ENCODE data around the gene GABRR2. TPM values are rescaled to one million over a fixed set of nuclear protein-coding genes. Genes with fewer than 3 reads are reported as not detected.

The GABRR2 gene
- total and polyA plus RNA-seq, 5 donors: 0.26 to 0.81 (median 0.38) TPM

GRCh38 chr6:89352278-89353117 is 37.4 kb upstream of the GABRR2 start, which contains the start of gene UBE2J1:
Gene UBE2J1 (minus strand): TSS chr6:89352722. CDS start chr6:89352569, 153 bp downstream.
- Histone ChIP-seq H3K4me3 (ENCODE audit: low read length) (peak within 1 kb of the TSS; percentile 87), H3K27me3 (ENCODE audit: control insufficient read depth, insufficient read depth) (no peaks in the 10 kb centered on the region), H3K4me1 (ENCODE audit: control insufficient read depth, insufficient read depth, low read length) (peaks cover 12% of the 10 kb centered on the region), H3K27ac (ENCODE audit: low read length) (peak within 1 kb of the TSS; percentile 91), H3K9me3 (ENCODE audit: control insufficient read depth, low read length) (no peaks in the 10 kb centered on the region)
- under 1% methylated on average over 102 of the region's 102 CpGs for WGBS
- ATAC-seq (peak; percentile 98), DNase-seq (peak; percentile 97 to 98 (median 98))
- intact Hi-C loops (cut with DNase I): no loop called here

- Histone ChIP-seq H3K27ac (ENCODE audit: low read length) (peak overlapping the region; percentile 91), H3K4me1 (ENCODE audit: control insufficient read depth, insufficient read depth, low read length) (peaks cover 12% of the 10 kb centered on the region), H3K4me3 (ENCODE audit: low read length) (peak overlapping the region; percentile 87), H3K9me3 (ENCODE audit: control insufficient read depth, low read length) (no peaks in the 10 kb centered on the region), H3K27me3 (ENCODE audit: control insufficient read depth, insufficient read depth) (no peaks in the 10 kb centered on the region)
- ATAC-seq: no peak
- intact Hi-C loops (cut with DNase I): no loop called here
- under 1% methylated on average over 12 of the region's 12 CpGs for WGBS
- DNase-seq: no peak
These were observed 36.7 kb upstream of the GABRR2 start for GRCh38 chr6:89351671-89352277.

- DNase-seq (no peak), ATAC-seq (peak in 1 of 2 donors; percentile 19)
- peak overlapping the region; percentile 87 for H3K4me3 ChIP-seq (ENCODE audit: low read length)
- 25% methylated on average over 4 of the region's 4 CpGs for WGBS
- peak overlapping the region; percentile 74 for H3K27ac ChIP-seq (ENCODE audit: low read length)
- H3K9me3 ChIP-seq (ENCODE audit: control insufficient read depth, low read length): no peaks in the 10 kb centered on the region
- H3K4me1 ChIP-seq (ENCODE audit: control insufficient read depth, insufficient read depth, low read length): peaks cover 14% of the 10 kb centered on the region
- intact Hi-C loops (cut with DNase I): no loop called here
- H3K27me3 ChIP-seq (ENCODE audit: control insufficient read depth, insufficient read depth): no peaks in the 10 kb centered on the region
These were observed 35.3 kb upstream of the GABRR2 start for GRCh38 chr6:89350281-89350966.

GRCh38 chr6:89348372-89348771 is 33.3 kb upstream of the GABRR2 start:
- peaks cover 14% of the 10 kb centered on the region for H3K4me1 ChIP-seq (ENCODE audit: control insufficient read depth, insufficient read depth, low read length)

GRCh38 chr6:89347825-89348224 is 32.7 kb upstream of the GABRR2 start:
- DNase-seq: no peak
- peak in 1 of 2 donors; percentile 15 for ATAC-seq
- Histone ChIP-seq H3K4me1 (ENCODE audit: control insufficient read depth, insufficient read depth, low read length) (peaks cover 14% of the 10 kb centered on the region), H3K27ac (ENCODE audit: low read length) (no peak overlapping the region), H3K4me3 (ENCODE audit: low read length) (no peak overlapping the region), H3K27me3 (ENCODE audit: control insufficient read depth, insufficient read depth) (no peaks in the 10 kb centered on the region), H3K9me3 (ENCODE audit: control insufficient read depth, low read length) (no peaks in the 10 kb centered on the region)
- WGBS: 63% methylated on average over 2 of the region's 2 CpGs
- intact Hi-C loops (cut with DNase I): no loop called here

More at GRCh38 chr6:89348372-89348771, 33.3 kb upstream of the GABRR2 start:
- intact Hi-C loops (cut with DNase I): no loop called here
- DNase-seq: no peak
- Histone ChIP-seq H3K4me3 (ENCODE audit: low read length) (no peak overlapping the region), H3K27me3 (ENCODE audit: control insufficient read depth, insufficient read depth) (no peaks in the 10 kb centered on the region), H3K9me3 (ENCODE audit: control insufficient read depth, low read length) (no peaks in the 10 kb centered on the region), H3K27ac (ENCODE audit: low read length) (no peak overlapping the region)
- 88% methylated on average over 1 of the region's 1 CpG for WGBS
- no peak for ATAC-seq

- H3K4me1 ChIP-seq (ENCODE audit: control insufficient read depth, insufficient read depth, low read length): peaks cover 14% of the 10 kb centered on the region
- no peak for DNase-seq
- no peak for ATAC-seq
- no peak overlapping the region for H3K27ac ChIP-seq (ENCODE audit: low read length)
- no peak overlapping the region for H3K4me3 ChIP-seq (ENCODE audit: low read length)
- no peaks in the 10 kb centered on the region for H3K9me3 ChIP-seq (ENCODE audit: control insufficient read depth, low read length)
- no peaks in the 10 kb centered on the region for H3K27me3 ChIP-seq (ENCODE audit: control insufficient read depth, insufficient read depth)
- intact Hi-C loops (cut with DNase I): no loop called here
- 82% methylated on average over 4 of the region's 4 CpGs for WGBS
These were observed 31.3 kb upstream of the GABRR2 start for GRCh38 chr6:89346433-89346832.

GRCh38 chr6:89339565-89339964 is 24.5 kb upstream of the GABRR2 start:
- H3K9me3 ChIP-seq (ENCODE audit: control insufficient read depth, low read length): no peaks in the 10 kb centered on the region
- 88% methylated on average over 2 of the region's 2 CpGs for WGBS
- ATAC-seq: no peak
- intact Hi-C loops (cut with DNase I): no loop called here
- H3K4me1 ChIP-seq (ENCODE audit: control insufficient read depth, insufficient read depth, low read length): no peaks in the 10 kb centered on the region
- H3K27ac ChIP-seq (ENCODE audit: low read length): no peak overlapping the region
- H3K27me3 ChIP-seq (ENCODE audit: control insufficient read depth, insufficient read depth): no peaks in the 10 kb centered on the region
- H3K4me3 ChIP-seq (ENCODE audit: low read length): no peak overlapping the region
- no peak for DNase-seq

GRCh38 chr6:89335164-89335563 is 20.1 kb upstream of the GABRR2 start:
- 84% methylated on average over 3 of the region's 3 CpGs for WGBS
- DNase-seq: no peak
- Histone ChIP-seq H3K9me3 (ENCODE audit: control insufficient read depth, low read length) (no peaks in the 10 kb centered on the region), H3K27ac (ENCODE audit: low read length) (no peak overlapping the region), H3K4me3 (ENCODE audit: low read length) (no peak overlapping the region), H3K27me3 (ENCODE audit: control insufficient read depth, insufficient read depth) (no peaks in the 10 kb centered on the region), H3K4me1 (ENCODE audit: control insufficient read depth, insufficient read depth, low read length) (no peaks in the 10 kb centered on the region)
- intact Hi-C loops (cut with DNase I): no loop called here
- no peak for ATAC-seq

GRCh38 chr6:89330910-89331309 is 15.8 kb upstream of the GABRR2 start:
- no peak for ATAC-seq
- Histone ChIP-seq H3K4me3 (ENCODE audit: low read length) (no peak overlapping the region), H3K4me1 (ENCODE audit: control insufficient read depth, insufficient read depth, low read length) (no peaks in the 10 kb centered on the region), H3K27ac (ENCODE audit: low read length) (no peak overlapping the region), H3K27me3 (ENCODE audit: control insufficient read depth, insufficient read depth) (no peaks in the 10 kb centered on the region), H3K9me3 (ENCODE audit: control insufficient read depth, low read length) (no peaks in the 10 kb centered on the region)
- no peak for DNase-seq
- WGBS: 100% methylated on average over 1 of the region's 1 CpG
- intact Hi-C loops (cut with DNase I): no loop called here

GRCh38 chr6:89328976-89329375 is 13.9 kb upstream of the GABRR2 start:
- ATAC-seq (no peak), DNase-seq (no peak)
- no peak overlapping the region for H3K4me3 ChIP-seq (ENCODE audit: low read length)
- peaks cover 2% of the 10 kb centered on the region for H3K4me1 ChIP-seq (ENCODE audit: control insufficient read depth, insufficient read depth, low read length)
- no peak overlapping the region for H3K27ac ChIP-seq (ENCODE audit: low read length)
- intact Hi-C loops (cut with DNase I): no loop called here
- 90% methylated on average over 1 of the region's 1 CpG for WGBS
- no peaks in the 10 kb centered on the region for H3K9me3 ChIP-seq (ENCODE audit: control insufficient read depth, low read length)
- no peaks in the 10 kb centered on the region for H3K27me3 ChIP-seq (ENCODE audit: control insufficient read depth, insufficient read depth)

GRCh38 chr6:89324304-89324703 is 9.2 kb upstream of the GABRR2 start:
- ATAC-seq (no peak), DNase-seq (no peak)
- intact Hi-C loops (cut with DNase I): no loop called here
- WGBS: 90% methylated on average over 3 of the region's 3 CpGs
- peak overlapping the region; percentile 52 for H3K27ac ChIP-seq (ENCODE audit: low read length)
- no peaks in the 10 kb centered on the region for H3K9me3 ChIP-seq (ENCODE audit: control insufficient read depth, low read length)
- no peak overlapping the region for H3K4me3 ChIP-seq (ENCODE audit: low read length)
- no peaks in the 10 kb centered on the region for H3K27me3 ChIP-seq (ENCODE audit: control insufficient read depth, insufficient read depth)
- peaks cover 2% of the 10 kb centered on the region for H3K4me1 ChIP-seq (ENCODE audit: control insufficient read depth, insufficient read depth, low read length)

Measured in right cardiac atrium (tissue), 5 donors.